ENCODE results near the gene PYGM. TPM values are rescaled to one million over a fixed set of nuclear protein-coding genes. Genes with fewer than 3 reads are reported as not detected.
A peak's percentile ranks its signal among the peaks of the same experiment; 100 is the strongest.

Gene PYGM
- total and polyA plus RNA-seq, 10 donors, result 1.7 to 7.2 (median 4.2) TPM

DNA sequence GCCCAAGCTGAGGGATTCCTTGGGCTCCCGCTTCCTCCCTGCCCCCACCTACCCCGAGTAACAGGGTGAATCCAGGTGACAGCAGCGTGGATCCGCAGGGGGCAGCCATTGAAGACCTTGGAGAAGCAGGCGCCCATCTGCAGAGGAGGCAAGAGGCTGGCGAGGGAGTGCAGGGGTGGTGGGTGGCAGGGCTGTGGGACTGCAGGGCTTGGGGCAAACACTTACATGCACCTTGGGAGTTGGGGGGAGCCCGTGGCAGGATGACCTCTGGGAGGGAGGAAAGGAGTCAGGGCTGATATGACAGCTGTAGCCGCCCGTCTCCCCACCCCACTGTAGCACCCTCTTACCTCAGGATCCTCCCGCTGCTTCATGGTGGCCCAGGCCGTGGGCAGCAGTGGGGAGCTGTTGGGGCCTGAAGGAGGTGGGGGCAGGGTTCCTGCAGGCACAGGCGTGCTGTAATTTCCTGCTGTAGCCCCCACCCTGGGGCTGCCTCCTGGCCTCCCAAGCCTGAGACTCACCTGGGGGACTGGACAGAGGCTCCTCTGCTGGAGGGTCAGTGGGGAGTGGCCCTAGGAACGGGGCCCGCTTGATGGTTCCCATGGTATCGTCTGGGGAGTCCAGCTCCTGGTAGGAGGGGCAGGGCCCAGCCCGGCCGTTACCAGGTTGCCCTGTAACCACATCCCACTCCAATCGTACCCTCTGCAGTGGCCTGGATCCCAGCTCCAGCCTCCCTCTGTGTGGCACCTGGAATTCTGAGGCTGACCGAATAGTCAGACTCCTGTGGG, 37.2 kb upstream of the PYGM start:
- peaks cover 0 to 90% (median 32%) of the 10 kb centered on the region in 6 donors for H3K36me3 ChIP-seq
- DNase-seq, result peak; percentile 71
- H3K4me1 ChIP-seq, result peaks cover 34 to 100% (median 80%) of the 10 kb centered on the region in 6 donors
- WGBS, 5 donors, result 69 to 80% (median 76%) methylated on average over 14 to 19 of the region's 19 CpGs
- peak overlapping the region in 7 of 8 donors; percentile 42 to 94 (median 84) for H3K27ac ChIP-seq
- intact Hi-C loops (cut with DNase I; ENCODE audit: low total_unique reads), result no loop called here
- H3K4me3 ChIP-seq, result no peak overlapping the region
- no peaks in the 10 kb centered on the region for H3K27me3 ChIP-seq (replicated peaks in 1 of 7)
- no peaks in the 10 kb centered on the region for H3K9me3 ChIP-seq
- TF ChIP-seq, protein P1, sequence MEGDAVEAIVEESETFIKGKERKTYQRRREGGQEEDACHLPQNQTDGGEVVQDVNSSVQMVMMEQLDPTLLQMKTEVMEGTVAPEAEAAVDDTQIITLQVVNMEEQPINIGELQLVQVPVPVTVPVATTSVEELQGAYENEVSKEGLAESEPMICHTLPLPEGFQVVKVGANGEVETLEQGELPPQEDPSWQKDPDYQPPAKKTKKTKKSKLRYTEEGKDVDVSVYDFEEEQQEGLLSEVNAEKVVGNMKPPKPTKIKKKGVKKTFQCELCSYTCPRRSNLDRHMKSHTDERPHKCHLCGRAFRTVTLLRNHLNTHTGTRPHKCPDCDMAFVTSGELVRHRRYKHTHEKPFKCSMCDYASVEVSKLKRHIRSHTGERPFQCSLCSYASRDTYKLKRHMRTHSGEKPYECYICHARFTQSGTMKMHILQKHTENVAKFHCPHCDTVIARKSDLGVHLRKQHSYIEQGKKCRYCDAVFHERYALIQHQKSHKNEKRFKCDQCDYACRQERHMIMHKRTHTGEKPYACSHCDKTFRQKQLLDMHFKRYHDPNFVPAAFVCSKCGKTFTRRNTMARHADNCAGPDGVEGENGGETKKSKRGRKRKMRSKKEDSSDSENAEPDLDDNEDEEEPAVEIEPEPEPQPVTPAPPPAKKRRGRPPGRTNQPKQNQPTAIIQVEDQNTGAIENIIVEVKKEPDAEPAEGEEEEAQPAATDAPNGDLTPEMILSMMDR (IDR thresholded peaks at IDR 0.05 in 8 of 11, conservative IDR thresholded peaks at IDR 0.05 in 3 of 11), result no peak
- TF ChIP-seq POLR2A (IDR thresholded peaks at IDR 0.05) (no peak), POLR2AphosphoS5 (IDR thresholded peaks at IDR 0.05) (no peak)

DNA sequence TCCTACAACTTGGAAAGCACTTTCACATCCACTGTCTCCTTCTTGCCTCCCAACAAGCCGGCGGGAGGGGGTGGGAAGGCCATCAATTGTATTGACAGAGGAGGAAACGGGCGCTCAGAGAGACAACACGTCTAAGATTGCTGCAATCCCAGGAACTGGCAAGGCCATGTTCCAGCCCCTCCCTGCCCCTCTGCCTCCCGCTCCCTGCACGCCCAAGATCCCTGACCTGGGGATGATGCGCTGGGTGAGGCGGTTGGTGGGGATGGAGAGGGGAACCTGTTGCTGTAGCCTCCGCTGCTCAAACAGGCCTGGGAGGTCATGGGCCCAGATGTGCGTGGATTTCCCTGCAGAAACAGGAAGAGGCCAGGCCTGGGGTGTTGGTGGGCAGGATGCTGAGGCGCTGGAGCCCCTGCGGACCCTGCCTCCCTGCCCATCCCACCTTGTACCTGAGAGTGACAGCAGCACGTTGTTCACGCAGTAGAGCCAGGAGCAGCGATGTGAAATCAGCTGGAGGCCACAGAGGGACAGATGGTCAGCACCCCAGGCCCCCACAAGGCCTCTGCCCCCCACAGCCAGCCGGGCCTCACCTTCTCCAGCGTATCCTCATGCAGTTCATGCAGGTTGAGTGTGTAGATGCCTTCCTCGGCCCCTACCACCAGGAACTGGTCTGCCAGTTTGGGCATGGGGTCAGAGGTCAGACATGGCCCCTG, 36.4 kb upstream of the PYGM start:
- no peak overlapping the region for H3K4me3 ChIP-seq
- H3K27me3 ChIP-seq (replicated peaks in 1 of 7), result no peaks in the 10 kb centered on the region
- TF ChIP-seq POLR2A (IDR thresholded peaks at IDR 0.05) (no peak), POLR2AphosphoS5 (IDR thresholded peaks at IDR 0.05) (peak; percentile 34 to 69 (median 49))
- TF ChIP-seq, protein P1 (IDR thresholded peaks at IDR 0.05 in 8 of 11, conservative IDR thresholded peaks at IDR 0.05 in 3 of 11), result no peak
- intact Hi-C loops (cut with DNase I; ENCODE audit: low total_unique reads), result no loop called here
- H3K27ac ChIP-seq, result peak overlapping the region in 7 of 8 donors; percentile 32 to 94 (median 84)
- peaks cover 28 to 96% (median 73%) of the 10 kb centered on the region in 6 donors for H3K4me1 ChIP-seq
- 48 to 65% (median 55%) methylated on average over 10 to 19 of the region's 19 CpGs for WGBS, 5 donors
- H3K36me3 ChIP-seq, result peaks cover 0 to 95% (median 38%) of the 10 kb centered on the region in 6 donors
- DNase-seq, result peak; percentile 81
- no peaks in the 10 kb centered on the region for H3K9me3 ChIP-seq

DNA sequence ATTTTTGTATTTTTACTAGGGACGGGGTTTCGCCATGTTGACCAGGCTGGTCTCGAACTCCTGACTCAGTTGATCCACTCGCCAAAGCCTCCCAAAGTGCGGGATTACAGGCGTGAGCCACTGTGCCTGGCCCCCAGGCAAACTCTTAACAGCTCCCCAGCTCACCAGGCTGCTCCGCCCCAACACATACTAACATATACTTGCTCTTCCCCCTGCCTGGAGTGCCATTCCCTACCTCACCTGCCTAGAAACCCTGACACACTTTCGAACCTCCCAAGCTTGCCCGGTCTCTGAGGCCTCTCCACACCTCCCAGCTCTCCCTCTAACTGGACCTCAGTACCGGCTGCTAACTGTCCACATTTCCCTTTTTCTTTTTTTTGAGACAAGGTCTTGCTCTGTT, 34.8 kb upstream of the PYGM start:
- intact Hi-C loops (cut with DNase I; ENCODE audit: low total_unique reads), result no loop called here
- Histone ChIP-seq H3K4me3 (no peak overlapping the region), H3K9me3 (no peaks in the 10 kb centered on the region), H3K27me3 (replicated peaks in 1 of 7) (no peaks in the 10 kb centered on the region), H3K36me3 (peaks cover 0 to 96% (median 47%) of the 10 kb centered on the region in 6 donors), H3K27ac (peak overlapping the region in 7 of 8 donors; percentile 15 to 94 (median 85)), H3K4me1 (peaks cover 11 to 79% (median 56%) of the 10 kb centered on the region in 6 donors)
- peak; percentile 27 for DNase-seq
- WGBS, 5 donors, result 88 to 93% (median 89%) methylated on average over 10 of the region's 10 CpGs
- no peak for TF ChIP-seq POLR2A (IDR thresholded peaks at IDR 0.05)
- TF ChIP-seq POLR2AphosphoS5 (IDR thresholded peaks at IDR 0.05), result no peak
- TF ChIP-seq, protein P1 (IDR thresholded peaks at IDR 0.05 in 8 of 11, conservative IDR thresholded peaks at IDR 0.05 in 3 of 11), result no peak
